Thoracic aorta (tissue), 2 donors: ENCODE measurements around the gene PRELID3B. TPM values are rescaled to one million over a fixed set of nuclear protein-coding genes. Genes with fewer than 3 reads are reported as not detected.

Experiments used
- ATAC-seq: fragments of 150-250 bp; one replicate; pipeline ENCODE4 v1.8.0; 2017; ENCODE audit warnings: low read depth; ENCODE audit not compliant: insufficient number of reproducible peaks, low FRiP score
- DNase-seq: peaks from one replicate; pipeline ENCODE4 v3.0.0-alpha.2; 2020; ENCODE audit warnings: low spot score
- H3K27ac ChIP-seq, 2 donors: fragments of 200-600 bp; sonication (generic); 1 replicate in 1 of 2; 2 replicates in 1 of 2; pipeline ENCODE4 v1.5.1; 2016; ENCODE audit warnings: mild to moderate bottlenecking in 2 of 2, moderate library complexity in 2 of 2
- H3K27me3 ChIP-seq: fragments of 200-600 bp; sonication (generic); replicated peaks from 2 replicates; pipeline ENCODE4 v1.6.0; 2016; ENCODE audit warnings: mild to moderate bottlenecking; ENCODE audit not compliant: insufficient read depth
- H3K36me3 ChIP-seq: fragments of 200-600 bp; sonication (generic); one replicate; pipeline ENCODE4 v1.5.1; 2016
- H3K4me1 ChIP-seq, 2 donors: fragments of 200-600 bp; sonication (generic); 1 replicate in 1 of 2; 2 replicates in 1 of 2; pipeline versions ENCODE4 v1.5.1 to v1.6.0; 2016; ENCODE audit warnings: low read depth in 2 of 2, mild to moderate bottlenecking in 1 of 2; ENCODE audit not compliant: control insufficient read depth in 1 of 2
- H3K4me3 ChIP-seq: fragments of 200-600 bp; sonication (generic); 2 replicates; pipeline ENCODE4 v1.5.1; 2016; ENCODE audit warnings: mild to moderate bottlenecking
- H3K9me3 ChIP-seq: fragments of 200-600 bp; sonication (generic); 2 replicates; pipeline ENCODE4 v1.5.1; 2016
- total RNA-seq, 2 donors: library from RNA; depleted of rRNA; stranded (reverse); fragments of >200 nt; gene quantifications; one replicate each; pipeline versions ENCODE4 v1.1.0 to v1.2.3, GENCODE V29; 2016
- TF ChIP-seq, protein P1 (sequence below): fragments of 200-600 bp; sonication (generic); IDR thresholded peaks from one replicate; pipeline ENCODE4 v1.5.1; 2019; ENCODE audit warnings: antibody characterized with exemption

Gene PRELID3B
- total RNA-seq, 2 donors from 2014 or later: 25.5 to 30.5 TPM

DNA sequence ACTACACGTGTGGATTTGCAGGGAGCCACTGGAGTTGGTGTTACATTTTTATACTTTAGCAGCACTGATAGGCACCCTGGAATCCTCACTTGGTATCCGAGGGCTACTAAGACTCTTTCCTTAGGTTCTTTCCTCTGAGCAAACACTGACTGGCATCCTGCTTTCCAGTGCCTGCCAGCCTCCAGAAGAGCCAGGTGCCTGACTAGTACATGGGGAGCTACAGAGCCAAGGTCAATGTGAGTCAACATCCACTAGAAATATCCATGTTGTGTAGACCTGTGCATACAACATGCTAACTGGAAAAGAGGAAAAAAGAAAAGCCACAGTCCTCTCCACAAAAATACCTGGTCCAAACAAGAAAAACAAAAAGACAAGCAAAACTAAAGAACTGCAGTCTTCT is 17.5 kb downstream of the PRELID3B start:
- H3K36me3 ChIP-seq: peaks cover 34% of the 10 kb centered on the region
- ATAC-seq: no peak

DNA sequence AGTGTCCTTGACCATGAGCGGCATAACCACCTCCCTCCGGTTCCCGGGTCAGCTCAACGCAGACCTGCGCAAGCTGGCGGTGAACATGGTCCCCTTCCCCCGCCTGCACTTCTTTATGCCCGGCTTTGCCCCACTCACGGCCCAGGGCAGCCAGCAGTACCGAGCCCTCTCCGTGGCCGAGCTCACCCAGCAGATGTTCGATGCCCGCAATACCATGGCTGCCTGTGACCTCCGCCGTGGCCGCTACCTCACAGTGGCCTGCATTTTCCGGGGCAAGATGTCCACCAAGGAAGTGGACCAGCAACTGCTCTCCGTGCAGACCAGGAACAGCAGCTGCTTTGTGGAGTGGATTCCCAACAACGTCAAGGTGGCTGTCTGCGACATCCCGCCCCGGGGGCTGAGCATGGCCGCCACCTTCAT is 18.5 kb downstream of the PRELID3B start:
- Histone ChIP-seq H3K27me3 (no peaks in the 10 kb centered on the region), H3K27ac (no peak overlapping the region), H3K9me3 (no peaks in the 10 kb centered on the region), H3K4me1 (peaks cover 9 to 21% of the 10 kb centered on the region in 2 donors), H3K4me3 (no peak overlapping the region), H3K36me3 (peaks cover 29% of the 10 kb centered on the region)
- ATAC-seq: no peak
- no peak for DNase-seq
- TF ChIP-seq, protein P1, sequence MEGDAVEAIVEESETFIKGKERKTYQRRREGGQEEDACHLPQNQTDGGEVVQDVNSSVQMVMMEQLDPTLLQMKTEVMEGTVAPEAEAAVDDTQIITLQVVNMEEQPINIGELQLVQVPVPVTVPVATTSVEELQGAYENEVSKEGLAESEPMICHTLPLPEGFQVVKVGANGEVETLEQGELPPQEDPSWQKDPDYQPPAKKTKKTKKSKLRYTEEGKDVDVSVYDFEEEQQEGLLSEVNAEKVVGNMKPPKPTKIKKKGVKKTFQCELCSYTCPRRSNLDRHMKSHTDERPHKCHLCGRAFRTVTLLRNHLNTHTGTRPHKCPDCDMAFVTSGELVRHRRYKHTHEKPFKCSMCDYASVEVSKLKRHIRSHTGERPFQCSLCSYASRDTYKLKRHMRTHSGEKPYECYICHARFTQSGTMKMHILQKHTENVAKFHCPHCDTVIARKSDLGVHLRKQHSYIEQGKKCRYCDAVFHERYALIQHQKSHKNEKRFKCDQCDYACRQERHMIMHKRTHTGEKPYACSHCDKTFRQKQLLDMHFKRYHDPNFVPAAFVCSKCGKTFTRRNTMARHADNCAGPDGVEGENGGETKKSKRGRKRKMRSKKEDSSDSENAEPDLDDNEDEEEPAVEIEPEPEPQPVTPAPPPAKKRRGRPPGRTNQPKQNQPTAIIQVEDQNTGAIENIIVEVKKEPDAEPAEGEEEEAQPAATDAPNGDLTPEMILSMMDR: no peak

More for the DNA sequence above, 17.5 kb downstream of the PRELID3B start:
- no peaks in the 10 kb centered on the region for H3K9me3 ChIP-seq
- no peaks in the 10 kb centered on the region for H3K27me3 ChIP-seq
- H3K4me1 ChIP-seq: peaks cover 16 to 31% of the 10 kb centered on the region in 2 donors
- H3K4me3 ChIP-seq: no peak overlapping the region
- no peak overlapping the region for H3K27ac ChIP-seq
- TF ChIP-seq, protein P1: no peak
- no peak for DNase-seq

DNA sequence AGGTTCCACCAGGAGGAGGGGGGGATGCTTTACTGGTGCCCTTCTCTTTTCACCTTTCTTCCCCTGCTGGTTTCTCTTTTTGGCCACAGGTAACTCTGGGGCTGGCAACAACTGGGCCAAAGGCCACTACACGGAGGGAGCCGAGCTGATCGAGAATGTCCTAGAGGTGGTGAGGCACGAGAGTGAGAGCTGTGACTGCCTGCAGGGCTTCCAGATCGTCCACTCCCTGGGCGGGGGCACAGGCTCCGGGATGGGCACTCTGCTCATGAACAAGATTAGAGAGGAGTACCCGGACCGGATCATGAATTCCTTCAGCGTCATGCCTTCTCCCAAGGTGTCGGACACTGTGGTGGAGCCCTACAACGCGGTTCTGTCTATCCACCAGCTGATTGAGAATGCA is 19.0 kb downstream of the PRELID3B start:
- no peak for DNase-seq
- no peak for ATAC-seq
- H3K36me3 ChIP-seq: peaks cover 29% of the 10 kb centered on the region

DNA sequence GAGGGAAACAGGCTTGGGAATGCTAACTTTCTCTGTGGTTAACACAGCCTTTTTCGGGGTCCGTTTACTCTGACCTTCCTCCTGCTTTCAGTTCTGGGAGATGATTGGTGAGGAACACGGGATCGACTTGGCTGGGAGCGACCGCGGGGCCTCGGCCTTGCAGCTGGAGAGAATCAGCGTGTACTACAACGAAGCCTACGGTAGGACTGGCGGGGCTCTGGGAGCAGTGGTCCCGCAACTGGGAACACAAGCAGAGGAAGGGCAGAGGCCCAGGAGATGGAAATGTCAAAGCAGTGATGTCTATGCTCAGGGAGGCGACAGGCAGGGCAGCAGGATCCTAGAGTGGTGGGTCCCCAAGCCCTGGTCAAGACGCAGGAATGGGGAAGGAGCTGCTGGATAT is 19.8 kb downstream of the PRELID3B start:
- ATAC-seq (no peak), DNase-seq (no peak)
- H3K9me3 ChIP-seq: no peaks in the 10 kb centered on the region
- no peak overlapping the region for H3K27ac ChIP-seq
- H3K4me3 ChIP-seq: no peak overlapping the region
- H3K4me1 ChIP-seq: peaks cover 0 to 7% of the 10 kb centered on the region in 2 donors
- H3K27me3 ChIP-seq: no peaks in the 10 kb centered on the region
- peaks cover 28% of the 10 kb centered on the region for H3K36me3 ChIP-seq
- TF ChIP-seq, protein P1: no peak

More for the DNA sequence above, 19.0 kb downstream of the PRELID3B start:
- TF ChIP-seq, protein P1: no peak
- Histone ChIP-seq H3K4me3 (no peak overlapping the region), H3K9me3 (no peaks in the 10 kb centered on the region), H3K27me3 (no peaks in the 10 kb centered on the region), H3K4me1 (peaks cover 3 to 16% of the 10 kb centered on the region in 2 donors), H3K27ac (no peak overlapping the region)

DNA sequence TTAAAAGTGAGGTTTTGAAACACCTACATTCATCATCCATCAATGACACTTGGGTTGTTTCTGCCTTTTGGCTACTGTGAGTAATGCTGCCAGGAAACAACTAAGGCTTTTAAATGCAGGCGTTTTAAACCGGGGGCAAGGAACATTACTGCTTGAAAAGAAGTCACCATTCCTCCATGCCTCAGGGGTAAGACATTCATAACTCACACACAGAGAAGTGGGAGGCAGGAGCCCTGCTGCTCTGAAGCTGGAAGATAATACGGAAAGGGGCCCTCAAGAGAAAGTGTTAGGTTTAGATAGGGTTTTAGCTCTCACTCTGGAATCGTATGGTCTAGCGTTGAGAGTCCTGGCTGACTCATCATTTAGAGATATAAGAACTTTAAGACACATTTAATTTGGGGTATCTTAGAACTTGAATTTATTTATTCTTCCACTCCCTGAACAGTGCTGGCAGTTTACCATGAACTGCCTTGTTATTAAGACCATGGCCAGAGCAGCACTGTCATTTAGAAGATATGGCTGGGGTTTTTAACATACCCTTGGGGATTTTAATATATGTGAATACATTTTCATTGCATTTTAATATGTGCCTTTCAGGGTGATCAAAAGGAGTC is 21.5 kb downstream of the PRELID3B start:
- TF ChIP-seq, protein P1: no peak
- Histone ChIP-seq H3K4me1 (no peaks in the 10 kb centered on the region), H3K36me3 (peaks cover 22% of the 10 kb centered on the region), H3K9me3 (no peaks in the 10 kb centered on the region), H3K4me3 (no peak overlapping the region), H3K27me3 (no peaks in the 10 kb centered on the region), H3K27ac (no peak overlapping the region)
- DNase-seq (no peak), ATAC-seq (no peak)
